Lower leg skin (tissue), 3 donors: Measurements from ENCODE around the gene S1PR3.

Source experiments
- CTCF ChIP-seq, 3 donors: fragments of 450-650 bp; IDR thresholded peaks; one replicate each; pipeline ENCODE4 v1.5.1; 2016; ENCODE audit warnings: antibody characterized with exemption in 3 of 3, mild to moderate bottlenecking in 3 of 3, moderate library complexity in 2 of 3
- POLR2A ChIP-seq, 2 donors: fragments of 450-650 bp; IDR thresholded peaks; one replicate each; pipeline ENCODE4 v1.6.1; 2016 to 2017; ENCODE audit warnings: antibody characterized with exemption in 2 of 2, mild to moderate bottlenecking in 1 of 2, moderate library complexity in 1 of 2

GRCh38 chr9:89024727-89025126, 33.5 kb downstream of the S1PR3 start:
- no peak for TF ChIP-seq POLR2A (IDR thresholded peaks at IDR 0.05)
- TF ChIP-seq CTCF (IDR thresholded peaks at IDR 0.05): no peak
